ENCODE data around the gene LRP6.
"Not testable (repeated sequence)": the region's sequence is repeated elsewhere in the genome, so short reads cannot be mapped to it uniquely, and the experiment has no call there.

Gene LRP6

GRCh38 chr12:12180575-12180974 is 86.3 kb downstream of the LRP6 start:
- DNase-seq (ENCODE audit: low spot score), result no peak

GRCh38 chr12:12180136-12180535 is 86.7 kb downstream of the LRP6 start:
- no peak for DNase-seq (ENCODE audit: low spot score)

- no peak for DNase-seq (ENCODE audit: low spot score)
Observed at GRCh38 chr12:12178559-12178958, 88.3 kb downstream of the LRP6 start.

- DNase-seq (ENCODE audit: low spot score), result no peak
Observed at GRCh38 chr12:12176402-12176801, 90.4 kb downstream of the LRP6 start.

GRCh38 chr12:12171991-12172511 is 94.8 kb downstream of the LRP6 start:
- no peak for DNase-seq (ENCODE audit: low spot score)

GRCh38 chr12:12167847-12168246 is 99.0 kb downstream of the LRP6 start:
- no peak for DNase-seq (ENCODE audit: low spot score)

GRCh38 chr12:12166751-12167150 is 100.1 kb downstream of the LRP6 start:
- DNase-seq (ENCODE audit: low spot score), result no peak

- no peak for DNase-seq (ENCODE audit: low spot score)
Observed at GRCh38 chr12:12159988-12160387, 106.9 kb downstream of the LRP6 start.

GRCh38 chr12:12158858-12159257 is 108.0 kb downstream of the LRP6 start:
- DNase-seq (ENCODE audit: low spot score), result no peak

- no peak for DNase-seq (ENCODE audit: low spot score)
Observed at GRCh38 chr12:12157424-12157823, 109.4 kb downstream of the LRP6 start.

- no peak for DNase-seq (ENCODE audit: low spot score)
Observed at GRCh38 chr12:12156828-12157227, 110.0 kb downstream of the LRP6 start.

- DNase-seq (ENCODE audit: low spot score), result no peak
Observed at GRCh38 chr12:12156116-12156515, 110.7 kb downstream of the LRP6 start.

- no peak for DNase-seq (ENCODE audit: low spot score)
Observed at GRCh38 chr12:12153596-12153995, 113.2 kb downstream of the LRP6 start.

- no peak for DNase-seq (ENCODE audit: low spot score)
Observed at GRCh38 chr12:12147111-12147510, 119.7 kb downstream of the LRP6 start.

- DNase-seq (ENCODE audit: low spot score), result not testable (repeated sequence)
Observed at GRCh38 chr12:12144531-12144930, 122.3 kb downstream of the LRP6 start.

- no peak for DNase-seq (ENCODE audit: low spot score)
Observed at GRCh38 chr12:12141000-12141399, 125.8 kb downstream of the LRP6 start.

GRCh38 chr12:12138203-12139154 is 128.4 kb downstream of the LRP6 start:
- DNase-seq (ENCODE audit: low spot score), result no peak

- no peak for DNase-seq (ENCODE audit: low spot score)
Observed at GRCh38 chr12:12133785-12134184, 133.1 kb downstream of the LRP6 start.

- no peak for DNase-seq (ENCODE audit: low spot score)
Observed at GRCh38 chr12:12133259-12133658, 133.6 kb downstream of the LRP6 start.

- no peak for DNase-seq (ENCODE audit: low spot score)
Observed at GRCh38 chr12:12128670-12129069, 138.2 kb downstream of the LRP6 start.

GRCh38 chr12:12127304-12127703 is 139.5 kb downstream of the LRP6 start:
- no peak for DNase-seq (ENCODE audit: low spot score)

GRCh38 chr12:12126551-12126950 is 140.3 kb downstream of the LRP6 start:
- no peak for DNase-seq (ENCODE audit: low spot score)

GRCh38 chr12:12123036-12123604 is 143.7 kb downstream of the LRP6 start:
- no peak for DNase-seq (ENCODE audit: low spot score)

Data from LoVo (cell line).